ENCODE data around the gene SALL3.
"Not testable (repeated sequence)": the region's sequence is repeated elsewhere in the genome, so short reads cannot be mapped to it uniquely, and the experiment has no call there.

Gene SALL3

DNA sequence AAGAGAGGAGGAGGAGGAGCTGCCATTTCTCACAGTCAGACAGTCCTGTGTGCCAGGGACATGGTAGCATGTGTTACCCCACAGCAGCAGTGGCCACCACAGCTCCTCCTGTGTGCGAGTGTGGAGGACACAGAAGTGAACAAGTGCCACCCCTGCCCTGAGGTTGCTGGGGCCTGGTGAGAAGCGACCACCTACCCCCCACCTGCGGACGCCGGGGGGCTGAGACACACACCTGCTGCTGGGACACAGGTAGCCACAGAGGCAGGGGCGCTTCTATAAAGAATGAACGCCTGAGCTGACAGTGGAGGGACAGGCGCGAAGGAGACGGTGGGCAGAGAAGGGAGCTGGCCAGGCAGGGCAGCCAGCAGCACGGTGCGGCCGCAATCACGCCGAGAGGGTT lies 32.3 kb upstream of the SALL3 start:
- no peaks in the 10 kb centered on the region for H3K36me3 ChIP-seq (ENCODE audit: insufficient read depth, low read length)
- H3K27me3 ChIP-seq (ENCODE audit: insufficient read depth, low read length) = no peaks in the 10 kb centered on the region
- no peak overlapping the region for H3K4me3 ChIP-seq (ENCODE audit: low read length)
- H3K9me3 ChIP-seq (ENCODE audit: insufficient read depth, low read depth, low read length) = peaks cover 8% of the 10 kb centered on the region; the same call in 1 of the 2 replicates
- H3K27ac ChIP-seq (ENCODE audit: low read depth, low read length) = no peak overlapping the region
- H3K9ac ChIP-seq (ENCODE audit: low read depth, low read length) = no peak overlapping the region
- WGBS = 93% methylated on average over 15 of the region's 15 CpGs
- H3K4me1 ChIP-seq (ENCODE audit: insufficient read depth, low read length) = peaks cover 3% of the 10 kb centered on the region; the same call in 1 of the 2 replicates

DNA sequence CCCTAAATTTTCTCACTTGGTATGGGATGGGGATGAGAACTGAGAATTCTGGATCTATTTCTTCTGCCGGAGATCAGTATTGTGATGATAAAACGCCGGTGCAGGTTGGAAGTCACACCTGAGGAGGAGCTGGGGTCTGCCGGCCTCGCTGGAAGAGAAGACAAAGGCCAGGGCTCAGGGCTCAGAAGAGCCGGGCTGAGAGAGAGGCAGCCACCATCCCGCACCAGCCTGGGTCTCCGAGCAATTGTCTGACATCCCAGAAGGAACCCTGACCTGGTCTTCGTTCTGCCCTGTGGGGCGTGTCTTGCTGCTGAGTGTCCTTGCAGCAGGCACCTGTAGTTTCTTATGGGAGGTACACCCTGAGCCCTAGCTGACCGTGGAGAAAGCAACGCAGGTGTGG lies 31.4 kb upstream of the SALL3 start:
- peaks cover 8% of the 10 kb centered on the region; the same call in 1 of the 2 replicates for H3K9me3 ChIP-seq (ENCODE audit: insufficient read depth, low read depth, low read length)
- no peaks in the 10 kb centered on the region for H3K27me3 ChIP-seq (ENCODE audit: insufficient read depth, low read length)
- H3K9ac ChIP-seq (ENCODE audit: low read depth, low read length) = no peak overlapping the region
- 66% methylated on average over 12 of the region's 12 CpGs for WGBS
- H3K36me3 ChIP-seq (ENCODE audit: insufficient read depth, low read length) = no peaks in the 10 kb centered on the region
- H3K4me1 ChIP-seq (ENCODE audit: insufficient read depth, low read length) = peaks cover 3% of the 10 kb centered on the region; the same call in 1 of the 2 replicates
- no peak overlapping the region for H3K4me3 ChIP-seq (ENCODE audit: low read length)
- H3K27ac ChIP-seq (ENCODE audit: low read depth, low read length) = no peak overlapping the region

DNA sequence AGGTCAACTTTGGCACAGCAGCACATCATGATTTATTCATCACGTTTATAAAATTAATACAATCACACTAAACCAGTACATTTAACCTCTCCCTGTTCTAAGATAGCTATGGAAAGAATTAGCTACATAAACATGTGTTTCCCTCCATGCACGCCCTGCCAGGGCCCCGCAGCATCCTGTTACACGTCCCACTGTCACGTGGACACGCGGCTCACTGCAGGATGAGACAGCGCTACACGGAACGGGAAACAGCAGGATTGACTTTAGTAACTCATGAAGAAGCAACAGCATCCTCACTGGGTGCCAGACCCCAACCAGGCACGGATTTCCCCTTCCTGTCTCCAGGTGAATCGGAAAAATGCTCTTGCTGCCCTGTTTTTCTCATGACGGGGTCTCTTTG lies 30.9 kb upstream of the SALL3 start:
- WGBS = 93% methylated on average over 13 of the region's 13 CpGs
- H3K27me3 ChIP-seq (ENCODE audit: insufficient read depth, low read length) = no peaks in the 10 kb centered on the region
- H3K9ac ChIP-seq (ENCODE audit: low read depth, low read length) = no peak overlapping the region
- H3K27ac ChIP-seq (ENCODE audit: low read depth, low read length) = no peak overlapping the region
- peaks cover 8% of the 10 kb centered on the region; the same call in 1 of the 2 replicates for H3K9me3 ChIP-seq (ENCODE audit: insufficient read depth, low read depth, low read length)
- no peaks in the 10 kb centered on the region for H3K36me3 ChIP-seq (ENCODE audit: insufficient read depth, low read length)
- H3K4me3 ChIP-seq (ENCODE audit: low read length) = no peak overlapping the region
- peaks cover 3% of the 10 kb centered on the region; the same call in 1 of the 2 replicates for H3K4me1 ChIP-seq (ENCODE audit: insufficient read depth, low read length)

DNA sequence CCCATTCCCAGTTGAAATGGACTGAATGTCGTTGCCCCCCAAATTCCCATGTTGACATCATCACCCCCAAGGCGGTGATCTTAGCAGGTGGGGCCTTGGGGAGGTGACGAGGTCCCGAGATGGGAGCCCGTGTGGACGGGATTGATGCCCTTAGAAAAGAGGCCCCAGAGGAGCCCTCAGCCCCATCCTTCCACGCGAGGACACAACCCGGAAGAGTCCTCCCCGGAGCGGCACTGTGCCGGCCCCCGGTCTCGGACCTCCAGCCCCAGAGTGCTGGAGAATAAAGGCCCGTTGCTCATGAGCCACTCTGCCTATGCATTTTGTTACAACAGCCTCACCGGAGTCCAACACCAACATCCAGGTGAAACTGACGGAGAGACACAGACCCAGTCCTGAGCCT lies 30.4 kb upstream of the SALL3 start:
- no peak overlapping the region for H3K27ac ChIP-seq (ENCODE audit: low read depth, low read length)
- 97% methylated on average over 17 of the region's 17 CpGs for WGBS
- no peak overlapping the region for H3K9ac ChIP-seq (ENCODE audit: low read depth, low read length)
- peaks cover 3% of the 10 kb centered on the region; the same call in 1 of the 2 replicates for H3K4me1 ChIP-seq (ENCODE audit: insufficient read depth, low read length)
- no peaks in the 10 kb centered on the region for H3K36me3 ChIP-seq (ENCODE audit: insufficient read depth, low read length)
- no peak overlapping the region for H3K4me3 ChIP-seq (ENCODE audit: low read length)
- H3K9me3 ChIP-seq (ENCODE audit: insufficient read depth, low read depth, low read length) = peaks cover 8% of the 10 kb centered on the region; the same call in 1 of the 2 replicates
- no peaks in the 10 kb centered on the region for H3K27me3 ChIP-seq (ENCODE audit: insufficient read depth, low read length)

DNA sequence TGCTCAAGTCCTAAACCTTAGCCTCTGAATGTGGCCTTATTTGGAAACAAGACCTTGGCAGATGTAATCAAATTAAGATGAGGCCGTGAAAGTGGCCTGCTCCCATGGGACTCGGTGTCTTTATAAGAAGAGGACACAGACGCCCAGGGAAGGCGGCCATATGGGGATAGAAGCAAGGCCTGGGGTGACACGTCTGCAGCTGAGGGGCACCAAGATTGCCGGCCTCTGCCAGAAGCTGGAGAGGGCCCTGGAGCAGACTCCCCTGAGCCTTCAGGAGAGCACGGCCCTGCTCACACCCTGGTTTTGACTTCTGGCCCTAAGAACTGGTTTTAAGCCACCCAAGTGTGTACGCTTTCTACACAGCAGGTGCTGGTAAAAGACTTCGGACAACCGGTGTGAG lies 29.2 kb upstream of the SALL3 start:
- Histone ChIP-seq H3K4me1 (ENCODE audit: insufficient read depth, low read length) (peaks cover 3% of the 10 kb centered on the region; the same call in 1 of the 2 replicates), H3K36me3 (ENCODE audit: insufficient read depth, low read length) (no peaks in the 10 kb centered on the region), H3K27ac (ENCODE audit: low read depth, low read length) (no peak overlapping the region), H3K4me3 (ENCODE audit: low read length) (no peak overlapping the region), H3K9me3 (ENCODE audit: insufficient read depth, low read depth, low read length) (peaks cover 8% of the 10 kb centered on the region; the same call in 1 of the 2 replicates), H3K9ac (ENCODE audit: low read depth, low read length) (no peak overlapping the region), H3K27me3 (ENCODE audit: insufficient read depth, low read length) (no peaks in the 10 kb centered on the region)
- WGBS = 84% methylated on average over 10 of the region's 10 CpGs

DNA sequence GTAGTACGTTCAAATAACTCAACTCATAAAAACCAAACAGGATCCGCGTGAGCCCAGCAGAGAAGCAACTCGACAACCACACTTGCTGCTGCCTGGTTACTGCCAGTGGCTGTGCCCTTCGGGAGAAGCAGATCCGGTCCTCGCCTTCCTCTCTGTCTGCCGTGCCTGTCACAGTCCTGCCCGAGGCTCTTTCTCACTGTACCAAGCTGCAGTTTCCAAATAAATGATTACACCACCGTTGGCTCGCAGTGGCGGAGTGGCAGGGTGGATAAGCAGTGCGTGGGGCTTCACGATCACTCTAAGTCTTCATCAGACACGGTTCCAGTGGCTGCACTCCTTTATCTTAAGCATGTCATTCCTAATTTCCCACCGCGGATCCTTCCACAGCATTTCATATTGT lies 26.1 kb upstream of the SALL3 start:
- WGBS = 89% methylated on average over 17 of the region's 17 CpGs
- peaks cover 8% of the 10 kb centered on the region; the same call in 1 of the 2 replicates for H3K9me3 ChIP-seq (ENCODE audit: insufficient read depth, low read depth, low read length)
- no peaks in the 10 kb centered on the region for H3K27me3 ChIP-seq (ENCODE audit: insufficient read depth, low read length)
- H3K9ac ChIP-seq (ENCODE audit: low read depth, low read length) = no peak overlapping the region
- H3K27ac ChIP-seq (ENCODE audit: low read depth, low read length) = no peak overlapping the region
- no peaks in the 10 kb centered on the region for H3K36me3 ChIP-seq (ENCODE audit: insufficient read depth, low read length)
- no peak overlapping the region for H3K4me3 ChIP-seq (ENCODE audit: low read length)
- no peaks in the 10 kb centered on the region for H3K4me1 ChIP-seq (ENCODE audit: insufficient read depth, low read length)

DNA sequence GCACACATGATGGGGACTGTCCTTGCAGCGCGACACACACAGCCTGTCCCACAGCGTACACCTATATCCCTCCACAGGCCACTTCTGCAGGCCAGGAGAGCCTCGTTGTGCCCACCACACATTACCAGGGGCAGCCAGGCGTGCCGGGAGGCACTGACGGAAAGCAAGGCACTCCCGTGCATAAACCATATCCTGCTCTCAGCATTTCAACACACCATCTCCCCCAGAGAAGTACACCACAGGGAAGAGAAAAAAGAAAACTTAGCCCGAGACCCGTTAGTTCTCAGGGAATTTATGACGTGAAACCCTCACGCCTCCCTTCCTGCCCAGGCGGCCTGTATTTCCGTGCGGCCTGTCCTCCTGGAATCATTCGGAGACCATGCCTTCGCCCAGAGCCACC lies 24.6 kb upstream of the SALL3 start:
- no peak overlapping the region for H3K9ac ChIP-seq (ENCODE audit: low read depth, low read length)
- no peak overlapping the region for H3K27ac ChIP-seq (ENCODE audit: low read depth, low read length)
- H3K27me3 ChIP-seq (ENCODE audit: insufficient read depth, low read length) = no peaks in the 10 kb centered on the region
- H3K4me1 ChIP-seq (ENCODE audit: insufficient read depth, low read length) = no peaks in the 10 kb centered on the region
- H3K4me3 ChIP-seq (ENCODE audit: low read length) = no peak overlapping the region
- 95% methylated on average over 17 of the region's 17 CpGs for WGBS
- H3K36me3 ChIP-seq (ENCODE audit: insufficient read depth, low read length) = no peaks in the 10 kb centered on the region
- peaks cover 8% of the 10 kb centered on the region; the same call in 1 of the 2 replicates for H3K9me3 ChIP-seq (ENCODE audit: insufficient read depth, low read depth, low read length)

DNA sequence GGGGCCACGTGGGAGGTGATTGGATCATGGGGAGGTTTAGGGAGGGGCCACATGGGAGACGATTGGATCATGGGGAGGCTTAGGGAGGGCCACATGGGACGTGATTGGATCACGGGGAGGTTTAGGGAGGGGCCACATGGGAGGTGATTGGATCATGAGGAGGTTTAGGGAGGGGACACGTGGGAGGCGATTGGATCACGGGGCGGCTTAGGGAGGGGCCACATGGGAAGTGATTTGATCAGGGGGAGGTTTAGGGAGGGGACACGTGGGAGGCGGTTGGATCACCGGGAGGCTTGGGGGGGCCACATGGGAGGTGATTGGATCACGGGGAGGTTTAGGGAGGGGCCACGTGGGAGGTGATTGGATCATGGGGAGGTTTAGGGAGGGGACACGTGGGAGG lies 22.5 kb upstream of the SALL3 start:
- Histone ChIP-seq H3K27me3 (ENCODE audit: insufficient read depth, low read length) (no peaks in the 10 kb centered on the region), H3K4me3 (ENCODE audit: low read length) (no peak overlapping the region), H3K9me3 (ENCODE audit: insufficient read depth, low read depth, low read length) (no peaks in the 10 kb centered on the region), H3K36me3 (ENCODE audit: insufficient read depth, low read length) (no peaks in the 10 kb centered on the region), H3K27ac (ENCODE audit: low read depth, low read length) (no peak overlapping the region), H3K4me1 (ENCODE audit: insufficient read depth, low read length) (no peaks in the 10 kb centered on the region), H3K9ac (ENCODE audit: low read depth, low read length) (no peak overlapping the region)
- 95% methylated on average over 14 of the region's 14 CpGs for WGBS

DNA sequence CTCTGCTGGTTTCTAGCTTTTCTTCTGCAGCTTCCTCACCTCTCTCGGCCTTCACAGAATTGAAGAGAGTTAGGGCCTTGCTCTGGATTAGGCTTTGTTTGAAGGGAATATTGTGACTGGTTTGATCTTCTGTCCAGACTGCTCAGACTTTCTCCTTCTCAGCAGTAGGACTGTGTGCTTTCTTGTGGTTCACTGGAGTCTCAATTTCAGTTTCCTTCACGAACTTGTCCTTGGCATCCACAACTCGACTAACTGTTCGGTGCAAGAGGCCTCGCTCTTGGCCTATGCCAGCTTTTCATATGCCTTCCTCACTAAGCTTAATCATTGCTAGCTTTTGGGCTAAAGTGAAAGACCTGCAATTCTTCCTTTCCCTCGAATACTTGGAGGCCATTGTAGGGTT lies 18.9 kb upstream of the SALL3 start:
- Histone ChIP-seq H3K9ac (ENCODE audit: low read depth, low read length) (no peak overlapping the region), H3K9me3 (ENCODE audit: insufficient read depth, low read depth, low read length) (peaks cover 16% of the 10 kb centered on the region), H3K36me3 (ENCODE audit: insufficient read depth, low read length) (no peaks in the 10 kb centered on the region), H3K27me3 (ENCODE audit: insufficient read depth, low read length) (no peaks in the 10 kb centered on the region), H3K27ac (ENCODE audit: low read depth, low read length) (no peak overlapping the region), H3K4me1 (ENCODE audit: insufficient read depth, low read length) (no peaks in the 10 kb centered on the region), H3K4me3 (ENCODE audit: low read length) (no peak overlapping the region)
- WGBS = 95% methylated on average over 6 of the region's 6 CpGs

DNA sequence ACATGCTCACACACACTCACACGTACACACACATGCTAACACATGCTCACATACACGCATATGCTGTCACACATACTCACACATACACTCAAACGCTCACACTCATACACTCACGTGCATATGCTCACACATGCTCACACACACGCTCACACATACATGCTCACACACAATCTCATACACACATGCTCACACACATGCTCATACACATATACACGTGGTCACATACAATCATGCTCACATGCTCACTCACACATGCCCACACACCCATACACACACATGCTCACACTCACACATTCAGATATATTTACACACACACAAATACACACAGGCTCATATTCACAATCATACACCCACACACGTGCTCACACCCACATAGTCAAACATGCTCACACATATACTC lies 17.5 kb upstream of the SALL3 start:
- H3K27ac ChIP-seq (ENCODE audit: low read depth, low read length) = no peak overlapping the region
- 80% methylated on average over 7 of the region's 7 CpGs for WGBS
- H3K9ac ChIP-seq (ENCODE audit: low read depth, low read length) = no peak overlapping the region
- H3K4me3 ChIP-seq (ENCODE audit: low read length) = no peak overlapping the region
- H3K9me3 ChIP-seq (ENCODE audit: insufficient read depth, low read depth, low read length) = peaks cover 16% of the 10 kb centered on the region
- H3K4me1 ChIP-seq (ENCODE audit: insufficient read depth, low read length) = no peaks in the 10 kb centered on the region
- H3K27me3 ChIP-seq (ENCODE audit: insufficient read depth, low read length) = no peaks in the 10 kb centered on the region
- no peaks in the 10 kb centered on the region for H3K36me3 ChIP-seq (ENCODE audit: insufficient read depth, low read length)

DNA sequence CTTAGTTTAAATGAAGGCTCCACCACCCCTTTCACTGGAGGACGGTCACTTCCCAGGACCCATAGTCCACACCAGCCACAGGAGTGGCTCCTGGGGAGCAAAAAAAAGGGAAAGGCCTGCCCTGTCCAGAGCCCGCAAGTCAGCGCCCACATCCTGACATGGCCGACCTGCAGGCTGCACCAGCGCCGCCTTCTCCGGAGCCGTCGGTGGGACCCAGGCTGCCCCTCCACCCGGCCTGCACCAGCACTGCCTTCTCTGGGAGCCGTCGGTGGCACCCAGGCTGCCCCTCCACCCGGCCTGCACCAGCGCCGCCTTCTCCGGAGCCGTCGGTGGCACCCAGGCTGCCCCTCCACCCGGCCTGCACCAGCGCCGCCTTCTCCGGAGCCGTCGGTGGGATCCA lies 14.9 kb upstream of the SALL3 start:
- not testable (repeated sequence) for H3K4me1 ChIP-seq (ENCODE audit: insufficient read depth, low read length); H3K9ac ChIP-seq (ENCODE audit: low read depth, low read length); H3K4me3 ChIP-seq (ENCODE audit: low read length); H3K27ac ChIP-seq (ENCODE audit: low read depth, low read length); H3K36me3 ChIP-seq (ENCODE audit: insufficient read depth, low read length)
- WGBS = 93% methylated on average over 24 of the region's 24 CpGs
- peaks cover 16% of the 10 kb centered on the region for H3K9me3 ChIP-seq (ENCODE audit: insufficient read depth, low read depth, low read length)
- H3K27me3 ChIP-seq (ENCODE audit: insufficient read depth, low read length) = peaks cover 15% of the 10 kb centered on the region

DNA sequence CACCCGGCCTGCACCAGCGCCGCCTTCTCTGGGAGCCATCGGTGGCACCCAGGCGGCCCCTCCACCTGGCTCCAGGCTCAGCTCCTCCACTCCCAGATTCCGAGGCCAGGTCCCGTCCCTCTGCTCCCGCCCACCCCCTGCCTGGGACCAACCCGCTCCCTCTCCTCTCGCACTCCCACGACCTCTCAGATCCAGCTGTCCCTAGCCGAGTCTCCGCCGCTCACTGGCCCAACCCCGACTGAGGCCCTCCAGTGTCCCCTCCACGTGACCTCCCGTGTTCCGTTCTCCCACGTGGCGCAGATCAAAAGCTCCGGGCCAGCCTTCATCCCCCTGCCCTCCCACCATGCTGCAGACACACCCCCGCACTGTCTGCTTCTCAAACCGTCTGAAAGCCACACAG lies 14.4 kb upstream of the SALL3 start:
- Histone ChIP-seq H3K9ac (ENCODE audit: low read depth, low read length) (no peak overlapping the region), H3K9me3 (ENCODE audit: insufficient read depth, low read depth, low read length) (peaks cover 16% of the 10 kb centered on the region), H3K4me1 (ENCODE audit: insufficient read depth, low read length) (no peaks in the 10 kb centered on the region), H3K4me3 (ENCODE audit: low read length) (no peak overlapping the region), H3K27ac (ENCODE audit: low read depth, low read length) (no peak overlapping the region), H3K36me3 (ENCODE audit: insufficient read depth, low read length) (no peaks in the 10 kb centered on the region), H3K27me3 (ENCODE audit: insufficient read depth, low read length) (peaks cover 19% of the 10 kb centered on the region)
- WGBS = 89% methylated on average over 23 of the region's 23 CpGs
